Urinary bladder (tissue), 4 donors: ENCODE data around the gene TMEM86B. TPM values are rescaled to one million over a fixed set of nuclear protein-coding genes. Genes with fewer than 3 reads are reported as not detected.

ENCODE experiments used
- DNase-seq: peaks from one replicate; pipeline ENCODE4 v3.0.0-alpha.2; 2015; ENCODE audit errors: extremely low spot score
- H3K27ac ChIP-seq: one replicate; pipeline ENCODE4 v1.5.1; 2013; ENCODE audit warnings: low read depth, mild to moderate bottlenecking, moderate library complexity
- H3K36me3 ChIP-seq: one replicate; pipeline ENCODE4 v1.6.1; 2013; ENCODE audit warnings: mild to moderate bottlenecking, moderate library complexity; ENCODE audit not compliant: insufficient read depth
- H3K4me1 ChIP-seq: one replicate; pipeline ENCODE4 v1.6.1; 2013; ENCODE audit warnings: mild to moderate bottlenecking, moderate library complexity; ENCODE audit not compliant: insufficient read depth
- H3K4me3 ChIP-seq: one replicate; pipeline ENCODE4 v1.5.1; 2013; ENCODE audit warnings: low read depth, low read length
- WGBS: extraction: QIAGEN DNeasy Blood & Tissue Kit; methylation state at CpG from one replicate; pipeline ENCODE4 v1.1.7; 2013; 5-methylcytosine and 5-hydroxymethylcytosine counted together
- polyA plus RNA-seq: library from polyadenylated mRNA; stranded (reverse); fragments of 200-250 nt; gene quantifications from one replicate; pipeline ENCODE4 v1.2.3, GENCODE V29; 2013
- total RNA-seq: library from RNA; depleted of rRNA; stranded (reverse); fragments of >200 nt; gene quantifications from one replicate; pipeline ENCODE4 v1.2.3, GENCODE V29; 2014
- donor health status: healthy with polysubstance abuse.
- donor health status: healthy.

Gene TMEM86B
- total and polyA plus RNA-seq, 2 donors, result 0.79 to 4.5 TPM

DNA sequence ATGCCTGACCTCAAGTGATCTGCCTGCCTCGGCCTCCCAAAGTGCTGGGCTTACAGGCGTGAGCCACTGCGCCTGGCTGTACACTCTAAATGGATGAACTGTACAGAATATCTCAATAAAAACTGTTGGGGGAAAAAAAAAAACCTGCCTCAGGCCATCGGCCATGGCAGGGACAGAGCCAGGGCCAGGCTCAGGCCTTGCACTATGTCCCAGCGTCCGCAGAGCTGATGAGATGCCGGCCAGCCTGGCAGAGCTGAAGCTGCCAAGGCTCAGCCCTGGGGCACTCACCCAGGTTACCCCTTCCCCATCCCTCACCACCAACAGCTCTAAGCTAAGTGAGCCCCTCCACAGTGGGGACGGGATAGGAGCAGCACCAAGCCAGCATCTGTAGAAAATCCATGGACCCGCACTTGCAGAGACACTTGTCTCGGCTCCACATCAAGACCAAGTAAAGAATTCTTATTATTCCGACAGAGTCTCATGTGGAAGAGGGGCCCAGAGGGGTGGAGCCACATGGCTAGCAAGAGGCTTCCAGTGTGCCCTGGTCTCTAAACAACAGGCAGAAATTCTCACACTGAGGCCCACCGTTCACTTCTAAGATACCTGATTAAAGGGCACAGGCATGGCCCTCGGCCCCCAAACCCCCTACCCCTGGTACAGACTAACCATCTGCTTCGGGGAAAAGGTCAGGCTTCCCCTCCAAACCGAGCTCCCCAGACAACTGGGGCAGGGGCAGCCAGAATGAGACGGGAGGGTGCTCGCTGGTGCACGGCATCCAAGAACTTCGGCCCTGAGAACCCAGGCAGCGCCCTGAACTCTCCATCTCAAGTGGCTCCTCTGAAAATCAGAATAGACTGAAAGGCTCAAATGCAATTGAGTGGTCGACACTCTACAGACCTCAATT lies 24.4 kb upstream of the TMEM86B start:
- 80% methylated on average over 21 of the region's 21 CpGs for WGBS
- H3K27ac ChIP-seq, result no peak overlapping the region
- H3K4me3 ChIP-seq, result no peak overlapping the region
- H3K4me1 ChIP-seq, result peaks cover 6% of the 10 kb centered on the region
- DNase-seq, result no peak
- H3K36me3 ChIP-seq, result no peaks in the 10 kb centered on the region

DNA sequence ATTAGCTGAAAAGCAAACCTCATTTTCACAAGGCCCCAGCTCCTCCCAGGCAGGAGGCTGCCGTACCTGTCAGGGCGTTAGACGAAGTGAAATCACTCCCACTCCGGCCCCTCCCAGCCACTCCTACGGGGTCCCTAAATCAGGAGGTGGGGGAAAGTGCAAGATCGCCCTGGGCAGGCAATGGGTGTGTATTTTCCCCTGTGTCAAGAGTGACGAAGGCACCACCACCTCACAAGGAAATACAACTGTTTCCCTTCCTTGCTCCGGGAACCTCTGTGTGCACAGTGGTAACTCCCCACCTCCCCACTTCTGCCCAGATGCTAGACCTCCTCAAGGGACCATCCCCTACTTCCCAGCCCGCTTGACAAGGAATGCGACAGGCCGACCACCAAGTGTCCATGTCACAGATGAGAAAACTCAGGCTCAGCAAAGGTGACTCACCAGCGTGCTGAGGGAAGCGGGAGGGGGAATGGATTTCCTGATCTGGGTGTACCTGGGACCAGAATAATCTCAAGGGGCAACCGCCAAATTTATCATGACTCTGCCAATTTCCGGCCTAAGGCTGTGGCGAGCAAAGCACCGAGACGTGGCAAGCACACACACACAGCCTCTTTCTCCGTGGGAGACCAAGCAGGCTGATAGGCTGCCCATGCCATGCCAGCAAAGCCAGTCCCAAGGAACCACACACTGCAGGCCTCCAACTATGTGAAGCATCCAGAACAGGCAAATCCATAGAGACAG lies 22.9 kb upstream of the TMEM86B start:
- no peak overlapping the region for H3K4me3 ChIP-seq
- WGBS, result 69% methylated on average over 19 of the region's 19 CpGs
- DNase-seq, result no peak
- H3K27ac ChIP-seq, result peak overlapping the region; percentile 58
- H3K4me1 ChIP-seq, result peaks cover 2% of the 10 kb centered on the region
- H3K36me3 ChIP-seq, result no peaks in the 10 kb centered on the region

DNA sequence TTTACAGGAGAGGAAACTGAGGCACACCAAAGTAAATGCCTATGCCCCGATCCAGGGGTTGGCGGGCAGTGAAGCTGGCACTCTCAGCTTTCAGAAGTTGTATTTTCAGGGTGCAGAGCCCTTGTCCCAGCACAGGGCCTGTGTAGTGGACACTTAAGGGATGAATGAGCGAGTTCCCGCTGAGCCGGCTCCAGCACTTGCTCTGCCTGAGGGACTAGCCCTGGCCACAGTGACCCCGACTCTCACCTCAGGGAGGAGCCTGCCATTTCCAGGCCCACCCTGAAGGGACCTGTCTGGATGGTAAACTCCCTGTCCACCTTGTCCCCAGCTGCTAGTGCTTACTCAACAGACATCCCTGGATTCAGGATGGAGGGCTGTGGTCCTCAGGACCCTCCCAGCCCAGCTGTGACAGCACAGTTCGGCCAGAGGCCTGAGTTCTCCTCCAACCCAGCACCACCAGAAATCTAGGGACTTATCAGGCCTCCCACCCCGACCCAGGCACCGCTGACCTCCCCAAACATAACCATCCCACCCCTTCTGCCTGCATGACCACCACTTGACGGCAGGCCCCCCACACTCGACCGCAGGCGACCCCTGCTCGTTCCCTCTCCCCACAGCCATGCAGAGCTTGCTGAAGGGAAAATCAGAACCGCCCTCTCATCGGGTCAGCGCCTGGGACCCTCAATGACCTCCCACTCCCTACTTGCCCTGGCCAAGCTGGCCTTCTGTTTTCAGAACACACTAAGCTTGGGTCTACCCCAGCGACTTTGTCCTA lies 21.9 kb upstream of the TMEM86B start:
- WGBS, result 93% methylated on average over 18 of the region's 18 CpGs
- Histone ChIP-seq H3K27ac (peak overlapping the region; percentile 30), H3K36me3 (no peaks in the 10 kb centered on the region), H3K4me1 (peaks cover 2% of the 10 kb centered on the region), H3K4me3 (no peak overlapping the region)
- no peak for DNase-seq

DNA sequence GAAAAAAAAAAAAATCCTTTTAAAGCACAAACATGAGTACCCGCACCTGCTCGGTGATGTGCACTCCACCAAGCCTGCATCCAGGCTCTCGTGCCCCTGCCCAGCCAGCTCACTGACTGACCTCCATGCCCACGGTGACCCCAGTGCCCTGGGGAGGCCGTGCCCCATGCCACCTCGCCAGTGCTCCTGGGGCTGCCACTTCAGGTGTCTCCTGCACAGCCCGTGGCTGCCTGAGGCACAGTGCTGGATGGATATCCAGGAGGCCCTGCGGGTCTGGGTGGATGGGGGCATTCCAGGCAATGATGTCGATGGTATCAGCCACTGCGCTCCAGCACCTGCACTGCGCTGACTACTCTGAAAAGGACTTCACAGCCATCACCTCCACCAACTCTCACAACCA lies 21.3 kb upstream of the TMEM86B start:
- no peak overlapping the region for H3K27ac ChIP-seq
- DNase-seq, result no peak
- WGBS, result 94% methylated on average over 11 of the region's 11 CpGs
- peaks cover 2% of the 10 kb centered on the region for H3K4me1 ChIP-seq
- peaks cover 4% of the 10 kb centered on the region for H3K36me3 ChIP-seq
- H3K4me3 ChIP-seq, result no peak overlapping the region

DNA sequence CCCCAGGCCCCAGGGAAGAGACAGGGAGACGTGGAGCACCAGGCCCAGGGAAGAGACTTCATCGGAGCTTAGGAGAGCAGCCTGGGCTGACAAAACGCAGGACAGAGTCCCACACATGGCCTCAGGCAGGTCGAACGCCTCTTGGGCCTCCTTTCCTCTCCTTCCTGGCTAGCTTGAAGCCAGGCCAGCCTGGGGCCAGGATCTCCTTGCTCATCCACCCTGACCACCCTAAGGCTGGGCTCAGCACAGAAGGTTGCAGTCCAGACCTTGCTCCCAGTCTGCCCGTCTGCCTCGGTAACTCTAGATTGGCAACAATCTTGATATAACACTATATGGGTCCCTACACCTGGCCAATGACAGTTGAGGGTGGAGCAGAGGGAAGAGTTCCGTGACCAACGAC lies 20.1 kb upstream of the TMEM86B start:
- H3K4me1 ChIP-seq, result peaks cover 2% of the 10 kb centered on the region
- DNase-seq, result no peak
- no peak overlapping the region for H3K4me3 ChIP-seq
- H3K36me3 ChIP-seq, result peaks cover 5% of the 10 kb centered on the region
- WGBS, result 77% methylated on average over 9 of the region's 9 CpGs
- H3K27ac ChIP-seq, result no peak overlapping the region

DNA sequence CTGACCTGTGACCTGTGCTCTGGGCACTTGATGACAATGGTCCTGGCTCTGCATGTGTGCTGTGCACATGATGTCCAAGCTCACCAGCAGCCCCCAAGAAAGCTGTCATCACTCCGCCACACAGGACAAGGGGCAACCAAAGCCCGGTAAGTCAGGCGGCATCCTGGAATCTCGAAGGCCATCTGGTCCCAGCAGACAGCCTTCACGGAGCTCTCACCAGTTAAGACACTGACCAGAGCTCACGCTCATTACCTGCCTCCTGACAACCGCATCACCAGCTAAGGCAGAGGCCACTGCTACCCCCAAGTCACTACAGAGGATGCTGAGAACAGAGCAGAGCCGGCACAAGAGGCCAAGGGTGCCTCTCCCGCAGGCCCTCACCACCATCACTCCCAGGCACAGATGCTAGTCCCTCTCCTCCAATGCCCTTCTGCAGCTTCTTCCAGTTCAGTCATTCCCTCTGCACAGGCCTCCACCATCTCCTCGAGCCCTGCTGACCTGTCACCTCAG lies 19.7 kb upstream of the TMEM86B start:
- no peak for DNase-seq

DNA sequence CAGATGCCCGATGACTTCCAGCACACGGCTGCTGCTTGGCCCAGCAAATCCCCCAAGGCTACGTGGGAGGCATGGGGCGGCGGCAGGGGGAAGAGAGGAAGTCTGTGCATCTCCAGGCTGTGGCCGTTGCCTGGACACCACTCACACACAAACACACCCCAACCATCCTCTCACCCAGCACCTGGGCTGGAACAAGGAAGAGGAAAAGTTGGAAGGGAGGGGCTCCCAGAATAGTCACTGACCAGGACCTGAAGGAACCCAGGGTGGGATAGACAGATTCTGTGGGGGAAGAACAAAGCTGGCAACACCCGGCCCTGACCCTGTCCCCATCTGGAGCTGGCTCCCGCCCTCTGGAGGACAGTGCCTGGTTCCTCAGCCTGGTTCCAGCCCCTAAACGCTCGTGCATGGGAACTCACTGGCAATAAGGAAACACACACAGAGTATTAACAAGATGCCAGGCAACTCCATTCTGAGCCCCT lies 19.1 kb upstream of the TMEM86B start:
- peaks cover 5% of the 10 kb centered on the region for H3K36me3 ChIP-seq
- 29% methylated on average over 10 of the region's 10 CpGs for WGBS
- no peak overlapping the region for H3K27ac ChIP-seq
- peaks cover 2% of the 10 kb centered on the region for H3K4me1 ChIP-seq
- H3K4me3 ChIP-seq, result no peak overlapping the region
- no peak for DNase-seq

More for the DNA sequence above, 19.7 kb upstream of the TMEM86B start:
- 71% methylated on average over 10 of the region's 10 CpGs for WGBS
- Histone ChIP-seq H3K4me3 (no peak overlapping the region), H3K27ac (no peak overlapping the region), H3K36me3 (peaks cover 5% of the 10 kb centered on the region), H3K4me1 (peaks cover 2% of the 10 kb centered on the region)

DNA sequence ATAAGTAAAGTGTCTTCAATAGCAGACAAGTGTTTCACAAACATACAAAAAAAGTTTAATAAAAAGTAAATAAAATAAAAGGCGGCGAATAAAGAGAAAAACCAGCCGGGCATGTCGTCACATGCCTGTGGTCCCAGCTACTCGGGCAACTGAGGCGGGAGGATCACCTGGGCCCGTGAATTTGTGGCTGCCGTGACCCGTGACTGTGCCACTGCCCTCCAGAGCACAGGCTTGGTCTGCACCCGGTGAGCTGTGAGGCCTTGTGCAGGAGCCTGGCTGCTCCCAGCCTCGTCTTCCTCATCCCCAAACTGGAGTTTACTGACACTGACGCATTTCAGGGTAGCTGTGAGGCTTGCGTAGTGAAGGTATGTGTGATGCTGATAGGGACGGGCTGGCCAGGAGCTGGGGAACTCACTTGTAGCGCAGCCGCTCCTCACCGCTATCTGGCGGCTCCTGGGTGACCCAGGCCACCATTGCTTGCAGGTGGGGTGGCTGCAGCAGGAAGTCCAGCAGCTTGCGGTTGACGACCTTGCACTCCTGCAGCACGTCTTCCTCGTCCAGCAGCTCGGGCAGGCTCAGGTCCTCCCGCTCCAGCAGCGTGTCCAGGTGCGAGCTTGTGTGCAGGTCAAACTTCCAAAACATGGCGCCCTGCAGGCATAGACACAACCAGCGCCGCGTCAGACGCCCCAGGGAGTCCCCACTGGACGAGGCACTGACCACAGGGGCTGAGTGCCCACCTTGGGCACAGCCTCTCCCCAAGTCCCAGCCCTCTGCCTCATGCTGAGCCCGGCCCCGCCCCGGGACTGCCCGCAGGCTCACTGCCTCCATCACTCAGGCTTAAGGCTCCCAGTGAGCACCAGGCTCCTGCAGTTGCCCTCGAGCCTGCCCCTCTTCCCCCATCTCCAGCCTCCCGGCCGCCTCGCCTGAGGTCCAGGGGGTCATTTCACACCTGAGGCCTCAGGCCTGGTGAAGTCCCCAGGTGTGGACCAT lies 18.2 kb upstream of the TMEM86B start:
- Histone ChIP-seq H3K4me1 (peaks cover 2% of the 10 kb centered on the region), H3K36me3 (peaks cover 8% of the 10 kb centered on the region), H3K4me3 (no peak overlapping the region), H3K27ac (no peak overlapping the region)
- WGBS, result 88% methylated on average over 40 of the region's 40 CpGs
- DNase-seq, result no peak

DNA sequence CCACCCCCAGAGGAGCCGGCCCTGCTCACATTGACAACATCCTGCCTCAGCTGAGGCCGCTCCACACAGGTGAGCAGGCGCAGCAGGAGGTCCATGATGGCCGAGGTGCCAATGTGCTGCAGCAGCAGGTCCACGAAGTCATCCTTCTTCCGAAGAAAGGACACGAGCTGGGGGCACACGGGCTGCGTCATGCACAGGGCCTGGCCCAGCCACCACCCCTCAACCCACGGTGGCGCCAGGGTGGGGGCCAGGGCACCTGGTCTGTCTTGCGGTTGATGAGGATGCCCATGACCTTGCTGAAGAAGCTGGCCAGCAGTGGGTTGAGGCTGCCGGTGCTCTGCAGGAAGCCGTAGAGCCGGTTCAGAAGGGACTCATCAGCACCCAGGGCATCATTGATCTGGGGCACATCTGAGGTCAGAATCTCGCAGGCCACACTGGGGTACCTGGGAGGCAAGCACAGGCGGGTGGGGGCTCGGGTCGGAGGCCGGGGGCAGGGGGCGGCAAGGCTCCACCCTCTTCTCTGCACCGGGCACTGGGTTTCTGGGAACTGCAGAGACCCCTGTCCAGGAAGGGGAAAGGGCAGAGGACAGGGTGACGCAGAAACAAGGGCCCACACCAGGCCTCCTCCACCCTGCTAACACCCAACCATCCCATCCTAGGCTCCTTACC lies 16.8 kb upstream of the TMEM86B start:
- 94% methylated on average over 23 of the region's 23 CpGs for WGBS
- peaks cover 2% of the 10 kb centered on the region for H3K4me1 ChIP-seq
- DNase-seq, result no peak

DNA sequence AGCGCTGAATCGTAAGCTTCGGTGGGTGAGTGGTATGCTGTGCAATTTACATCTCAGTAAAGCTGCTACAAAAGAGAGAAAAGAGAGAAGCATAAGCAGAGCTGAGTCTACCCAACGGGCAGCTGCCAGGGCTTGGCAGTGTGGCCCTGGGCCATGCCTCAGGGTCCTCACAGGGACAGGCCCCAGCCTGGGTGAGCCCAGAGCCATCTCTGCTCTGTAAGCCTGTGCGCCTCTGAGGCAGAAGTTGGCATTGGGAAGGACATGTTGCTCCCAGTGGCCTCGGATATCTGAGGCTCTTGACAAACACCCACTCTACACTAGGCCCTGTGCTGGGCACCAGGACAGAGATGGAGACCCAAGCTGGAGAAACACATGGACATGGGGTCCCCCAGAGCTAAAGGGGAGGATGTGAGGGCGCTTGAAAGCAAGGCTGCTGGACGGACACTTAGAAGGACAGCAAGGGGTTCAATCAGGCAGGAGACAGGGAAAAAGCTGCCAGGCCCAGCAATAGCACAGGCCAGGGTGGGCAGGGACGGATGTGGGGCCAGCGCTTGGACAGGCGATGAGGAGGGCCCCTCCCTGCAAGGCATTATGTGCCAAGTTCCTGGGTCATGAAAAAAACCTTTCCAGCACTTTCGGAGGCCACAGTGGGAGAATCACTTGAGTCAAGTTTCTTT lies 15.6 kb upstream of the TMEM86B start:
- Histone ChIP-seq H3K27ac (no peak overlapping the region), H3K36me3 (peaks cover 10% of the 10 kb centered on the region), H3K4me1 (no peaks in the 10 kb centered on the region), H3K4me3 (no peak overlapping the region)
- WGBS, result 84% methylated on average over 12 of the region's 12 CpGs
- no peak for DNase-seq

More for the DNA sequence above, 16.8 kb upstream of the TMEM86B start:
- no peak overlapping the region for H3K27ac ChIP-seq
- H3K36me3 ChIP-seq, result peaks cover 10% of the 10 kb centered on the region
- no peak overlapping the region for H3K4me3 ChIP-seq

DNA sequence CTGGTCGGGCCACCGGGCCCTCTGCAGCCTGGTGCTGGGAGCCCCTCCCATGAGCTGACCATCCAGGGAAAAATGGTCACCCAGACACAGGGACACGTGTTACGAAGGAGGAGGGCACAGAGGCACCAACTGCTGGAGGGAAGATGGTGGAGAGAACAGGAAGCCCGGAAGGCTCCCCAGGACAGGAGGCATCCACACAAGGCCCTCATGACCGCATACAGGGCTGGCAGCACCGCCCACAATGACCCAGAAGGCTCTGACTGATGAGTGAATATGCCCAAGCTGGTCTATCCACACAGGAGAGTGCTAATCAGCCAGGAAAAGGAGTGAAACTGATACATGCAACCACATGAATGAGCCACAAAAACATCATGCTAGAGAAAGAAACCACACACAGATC lies 14.0 kb upstream of the TMEM86B start:
- H3K36me3 ChIP-seq, result peaks cover 10% of the 10 kb centered on the region

More for the DNA sequence above, 14.0 kb upstream of the TMEM86B start:
- no peak for DNase-seq
- WGBS, result 82% methylated on average over 7 of the region's 7 CpGs
- Histone ChIP-seq H3K4me3 (no peak overlapping the region), H3K4me1 (no peaks in the 10 kb centered on the region), H3K27ac (no peak overlapping the region)
